ENCODE results near the gene KCNK17. TPM values are rescaled to one million over a fixed set of nuclear protein-coding genes. Genes with fewer than 3 reads are reported as not detected.

Gene KCNK17
- total and polyA plus RNA-seq, 9 of the 15 experiments (the other 6 are each of a cell fraction or from before 2014, with no cell fraction given) = not detected

DNA sequence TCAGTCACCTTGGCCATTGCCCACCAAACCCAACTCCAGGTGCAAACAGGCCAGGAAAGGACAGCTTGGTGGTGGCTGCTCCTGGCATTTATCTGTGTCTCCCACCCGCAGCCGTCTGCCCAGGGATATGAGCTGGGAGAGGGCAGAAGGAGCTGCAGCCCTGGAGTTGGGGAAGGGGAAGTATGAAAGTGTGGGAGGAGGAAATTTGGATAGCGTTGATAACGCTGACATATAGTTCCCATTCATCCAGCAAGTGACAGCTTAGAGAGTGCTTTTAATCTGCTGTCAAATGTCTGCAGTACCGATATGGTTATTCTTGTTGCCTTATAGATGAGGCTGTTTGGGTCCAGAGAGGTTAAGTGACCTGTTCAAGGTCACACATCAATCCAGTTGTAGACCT lies 7.5 kb upstream of the KCNK17 start:
- Histone ChIP-seq H2AFZ (ENCODE audit: low read depth, low read length) (no peak overlapping the region), H3K9ac (ENCODE audit: insufficient read depth in 1 of 2, low read depth in 2 of 2, low read length in 2 of 2) (no peak overlapping the region), H3K27me3 (ENCODE audit: control insufficient read depth in 2 of 2, insufficient read depth in 2 of 2, low read length in 2 of 2) (peaks cover 13 to 72% of the 10 kb centered on the region in 2 experiments; a peak in 4 of 5 replicates), H3K4me3 (no peak overlapping the region), H3K9me3 (replicated peaks; ENCODE audit: control insufficient read depth, insufficient read depth, low read depth, low read length) (no peaks in the 10 kb centered on the region), H4K20me1 (replicated peaks; ENCODE audit: control insufficient read depth, insufficient read depth, low read length) (peaks cover 11% of the 10 kb centered on the region), H3K36me3 (ENCODE audit: control insufficient read depth, insufficient read depth, low read length) (no peaks in the 10 kb centered on the region), H3K4me2 (ENCODE audit: insufficient read depth, low read length) (no peak overlapping the region), H3K4me1 (replicated peaks in 1 of 2; ENCODE audit: control insufficient read depth in 2 of 2, insufficient read depth in 2 of 2, low read length in 2 of 2) (no peaks in the 10 kb centered on the region), H3K27ac (ENCODE audit: extremely low read depth, low read depth, low read length) (no peak overlapping the region), H3K79me2 (ENCODE audit: control insufficient read depth, insufficient read depth, low read length) (no peaks in the 10 kb centered on the region), H3K9me1 (ENCODE audit: control insufficient read depth, insufficient read depth, low read length) (no peaks in the 10 kb centered on the region)
- POLR2A ChIA-PET = no interaction called here
- ATAC-seq = no peak
- in situ Hi-C loops (cut with MboI) (no loop called here), intact Hi-C loops (cut with micrococcal nuclease) (no loop called here)
- BruUV-seq (replicated peaks) = no TSS peak
- CTCF ChIA-PET (ENCODE audit: low intra/inter-chr PET ratio) = interaction anchor here (0.6 kb wide), 1 partner anchor 13 kb away, joined by 3 read pairs; no protein-coding TSS in a partner anchor
- DNase-seq (ENCODE audit: extremely low read depth in 1 of 4, low spot score in 3 of 4) = no peak
- TF ChIP-seq CEBPG (CRISPR knock-in tag; IDR thresholded peaks at IDR 0.05) (no peak), CEBPG (tag; conservative IDR thresholded peaks at IDR 0.05 in 1 of 2, IDR thresholded peaks at IDR 0.05 in 1 of 2) (no peak), STAG1 (CRISPR knock-in tag; IDR thresholded peaks at IDR 0.05; ENCODE audit: borderline replicate concordance) (no peak), ATF7 (IDR thresholded peaks at IDR 0.05) (no peak), GATAD2B (IDR thresholded peaks at IDR 0.05; ENCODE audit: borderline replicate concordance) (no peak), ZNF232 (CRISPR knock-in tag; IDR thresholded peaks at IDR 0.05) (no peak), ELF1 (tag; IDR thresholded peaks at IDR 0.05) (no peak), ZBTB1 (CRISPR knock-in tag; IDR thresholded peaks at IDR 0.05; ENCODE audit: borderline replicate concordance, low read depth) (no peak), ZBTB8A (IDR thresholded peaks at IDR 0.05; ENCODE audit: partially characterized antibody) (no peak)
- TF ChIP-seq, protein P1, sequence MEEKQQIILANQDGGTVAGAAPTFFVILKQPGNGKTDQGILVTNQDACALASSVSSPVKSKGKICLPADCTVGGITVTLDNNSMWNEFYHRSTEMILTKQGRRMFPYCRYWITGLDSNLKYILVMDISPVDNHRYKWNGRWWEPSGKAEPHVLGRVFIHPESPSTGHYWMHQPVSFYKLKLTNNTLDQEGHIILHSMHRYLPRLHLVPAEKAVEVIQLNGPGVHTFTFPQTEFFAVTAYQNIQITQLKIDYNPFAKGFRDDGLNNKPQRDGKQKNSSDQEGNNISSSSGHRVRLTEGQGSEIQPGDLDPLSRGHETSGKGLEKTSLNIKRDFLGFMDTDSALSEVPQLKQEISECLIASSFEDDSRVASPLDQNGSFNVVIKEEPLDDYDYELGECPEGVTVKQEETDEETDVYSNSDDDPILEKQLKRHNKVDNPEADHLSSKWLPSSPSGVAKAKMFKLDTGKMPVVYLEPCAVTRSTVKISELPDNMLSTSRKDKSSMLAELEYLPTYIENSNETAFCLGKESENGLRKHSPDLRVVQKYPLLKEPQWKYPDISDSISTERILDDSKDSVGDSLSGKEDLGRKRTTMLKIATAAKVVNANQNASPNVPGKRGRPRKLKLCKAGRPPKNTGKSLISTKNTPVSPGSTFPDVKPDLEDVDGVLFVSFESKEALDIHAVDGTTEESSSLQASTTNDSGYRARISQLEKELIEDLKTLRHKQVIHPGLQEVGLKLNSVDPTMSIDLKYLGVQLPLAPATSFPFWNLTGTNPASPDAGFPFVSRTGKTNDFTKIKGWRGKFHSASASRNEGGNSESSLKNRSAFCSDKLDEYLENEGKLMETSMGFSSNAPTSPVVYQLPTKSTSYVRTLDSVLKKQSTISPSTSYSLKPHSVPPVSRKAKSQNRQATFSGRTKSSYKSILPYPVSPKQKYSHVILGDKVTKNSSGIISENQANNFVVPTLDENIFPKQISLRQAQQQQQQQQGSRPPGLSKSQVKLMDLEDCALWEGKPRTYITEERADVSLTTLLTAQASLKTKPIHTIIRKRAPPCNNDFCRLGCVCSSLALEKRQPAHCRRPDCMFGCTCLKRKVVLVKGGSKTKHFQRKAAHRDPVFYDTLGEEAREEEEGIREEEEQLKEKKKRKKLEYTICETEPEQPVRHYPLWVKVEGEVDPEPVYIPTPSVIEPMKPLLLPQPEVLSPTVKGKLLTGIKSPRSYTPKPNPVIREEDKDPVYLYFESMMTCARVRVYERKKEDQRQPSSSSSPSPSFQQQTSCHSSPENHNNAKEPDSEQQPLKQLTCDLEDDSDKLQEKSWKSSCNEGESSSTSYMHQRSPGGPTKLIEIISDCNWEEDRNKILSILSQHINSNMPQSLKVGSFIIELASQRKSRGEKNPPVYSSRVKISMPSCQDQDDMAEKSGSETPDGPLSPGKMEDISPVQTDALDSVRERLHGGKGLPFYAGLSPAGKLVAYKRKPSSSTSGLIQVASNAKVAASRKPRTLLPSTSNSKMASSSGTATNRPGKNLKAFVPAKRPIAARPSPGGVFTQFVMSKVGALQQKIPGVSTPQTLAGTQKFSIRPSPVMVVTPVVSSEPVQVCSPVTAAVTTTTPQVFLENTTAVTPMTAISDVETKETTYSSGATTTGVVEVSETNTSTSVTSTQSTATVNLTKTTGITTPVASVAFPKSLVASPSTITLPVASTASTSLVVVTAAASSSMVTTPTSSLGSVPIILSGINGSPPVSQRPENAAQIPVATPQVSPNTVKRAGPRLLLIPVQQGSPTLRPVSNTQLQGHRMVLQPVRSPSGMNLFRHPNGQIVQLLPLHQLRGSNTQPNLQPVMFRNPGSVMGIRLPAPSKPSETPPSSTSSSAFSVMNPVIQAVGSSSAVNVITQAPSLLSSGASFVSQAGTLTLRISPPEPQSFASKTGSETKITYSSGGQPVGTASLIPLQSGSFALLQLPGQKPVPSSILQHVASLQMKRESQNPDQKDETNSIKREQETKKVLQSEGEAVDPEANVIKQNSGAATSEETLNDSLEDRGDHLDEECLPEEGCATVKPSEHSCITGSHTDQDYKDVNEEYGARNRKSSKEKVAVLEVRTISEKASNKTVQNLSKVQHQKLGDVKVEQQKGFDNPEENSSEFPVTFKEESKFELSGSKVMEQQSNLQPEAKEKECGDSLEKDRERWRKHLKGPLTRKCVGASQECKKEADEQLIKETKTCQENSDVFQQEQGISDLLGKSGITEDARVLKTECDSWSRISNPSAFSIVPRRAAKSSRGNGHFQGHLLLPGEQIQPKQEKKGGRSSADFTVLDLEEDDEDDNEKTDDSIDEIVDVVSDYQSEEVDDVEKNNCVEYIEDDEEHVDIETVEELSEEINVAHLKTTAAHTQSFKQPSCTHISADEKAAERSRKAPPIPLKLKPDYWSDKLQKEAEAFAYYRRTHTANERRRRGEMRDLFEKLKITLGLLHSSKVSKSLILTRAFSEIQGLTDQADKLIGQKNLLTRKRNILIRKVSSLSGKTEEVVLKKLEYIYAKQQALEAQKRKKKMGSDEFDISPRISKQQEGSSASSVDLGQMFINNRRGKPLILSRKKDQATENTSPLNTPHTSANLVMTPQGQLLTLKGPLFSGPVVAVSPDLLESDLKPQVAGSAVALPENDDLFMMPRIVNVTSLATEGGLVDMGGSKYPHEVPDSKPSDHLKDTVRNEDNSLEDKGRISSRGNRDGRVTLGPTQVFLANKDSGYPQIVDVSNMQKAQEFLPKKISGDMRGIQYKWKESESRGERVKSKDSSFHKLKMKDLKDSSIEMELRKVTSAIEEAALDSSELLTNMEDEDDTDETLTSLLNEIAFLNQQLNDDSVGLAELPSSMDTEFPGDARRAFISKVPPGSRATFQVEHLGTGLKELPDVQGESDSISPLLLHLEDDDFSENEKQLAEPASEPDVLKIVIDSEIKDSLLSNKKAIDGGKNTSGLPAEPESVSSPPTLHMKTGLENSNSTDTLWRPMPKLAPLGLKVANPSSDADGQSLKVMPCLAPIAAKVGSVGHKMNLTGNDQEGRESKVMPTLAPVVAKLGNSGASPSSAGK (IDR thresholded peaks at IDR 0.05) = no peak
- TF ChIP-seq, protein P2, sequence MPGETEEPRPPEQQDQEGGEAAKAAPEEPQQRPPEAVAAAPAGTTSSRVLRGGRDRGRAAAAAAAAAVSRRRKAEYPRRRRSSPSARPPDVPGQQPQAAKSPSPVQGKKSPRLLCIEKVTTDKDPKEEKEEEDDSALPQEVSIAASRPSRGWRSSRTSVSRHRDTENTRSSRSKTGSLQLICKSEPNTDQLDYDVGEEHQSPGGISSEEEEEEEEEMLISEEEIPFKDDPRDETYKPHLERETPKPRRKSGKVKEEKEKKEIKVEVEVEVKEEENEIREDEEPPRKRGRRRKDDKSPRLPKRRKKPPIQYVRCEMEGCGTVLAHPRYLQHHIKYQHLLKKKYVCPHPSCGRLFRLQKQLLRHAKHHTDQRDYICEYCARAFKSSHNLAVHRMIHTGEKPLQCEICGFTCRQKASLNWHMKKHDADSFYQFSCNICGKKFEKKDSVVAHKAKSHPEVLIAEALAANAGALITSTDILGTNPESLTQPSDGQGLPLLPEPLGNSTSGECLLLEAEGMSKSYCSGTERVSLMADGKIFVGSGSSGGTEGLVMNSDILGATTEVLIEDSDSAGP (CRISPR knock-in tag; IDR thresholded peaks at IDR 0.05) = no peak
- FAIRE-seq = no peak
- 0% methylated on average over 5 of the region's 5 CpGs for WGBS (ENCODE audit: insufficient coverage, low coverage, missing lambda C conversion rate)

Measured in K562 (cell line).